Heart right ventricle (tissue), 16 donors: ENCODE data around the gene GOT1. TPM values are rescaled to one million over a fixed set of nuclear protein-coding genes. Genes with fewer than 3 reads are reported as not detected.

Experiments used
- ATAC-seq, 8 donors: fragments of 200-7000 bp; cut with Tn5 transposase; one replicate each; pipeline ENCODE4 v1.9.1; 2020; ENCODE audit warnings: mild to moderate bottlenecking in 8 of 8, moderate library complexity in 8 of 8, moderate number of reproducible peaks in 1 of 8
- DNase-seq, 2 donors: peaks; one replicate each; pipeline ENCODE4 v3.0.0-alpha.2; 2020
- H3K27ac ChIP-seq, 10 donors: fragments of 200-600 bp; sonication (generic) in 2 of 10; one replicate each; pipeline versions ENCODE4 v1.5.0 to v1.8.0; 2020 to 2022; ENCODE audit warnings: mild to moderate bottlenecking in 3 of 10
- H3K27me3 ChIP-seq, 7 donors: fragments of 200-600 bp; one replicate each; pipeline ENCODE4 v1.8.0; 2021 to 2022; ENCODE audit warnings: mild to moderate bottlenecking in 2 of 7
- H3K36me3 ChIP-seq, 9 donors: fragments of 200-600 bp; sonication (generic) in 1 of 9; one replicate each; pipeline versions ENCODE4 v1.5.0 to v1.8.0; 2020 to 2022; ENCODE audit warnings: mild to moderate bottlenecking in 2 of 9
- H3K4me1 ChIP-seq, 9 donors: fragments of 200-600 bp; sonication (generic) in 1 of 9; one replicate each; pipeline versions ENCODE4 v1.5.0 to v1.8.0; 2020 to 2022; ENCODE audit warnings: mild to moderate bottlenecking in 4 of 9
- H3K4me3 ChIP-seq, 10 donors: fragments of 200-600 bp; sonication (generic) in 2 of 10; one replicate each; pipeline versions ENCODE4 v1.5.0 to v1.8.0; 2020 to 2022; ENCODE audit warnings: mild to moderate bottlenecking in 7 of 10, moderate library complexity in 2 of 10
- H3K9me3 ChIP-seq, 11 donors: fragments of 200-600 bp in 10 of 11; sonication (generic) in 2 of 11; one replicate each; pipeline versions ENCODE4 v1.5.0 to v1.8.0; 2013 to 2022; ENCODE audit warnings: mild to moderate bottlenecking in 2 of 11, control low read depth in 1 of 11, moderate library complexity in 1 of 11
- WGBS, 2 donors: extraction: QIAGEN DNeasy Blood & Tissue Kit; methylation state at CpG; one replicate each; pipeline ENCODE4 v1.1.7; 2013; ENCODE audit warnings: inconsistent platforms in 1 of 2; 5-methylcytosine and 5-hydroxymethylcytosine counted together
- intact Hi-C, 10 donors: fragments of 100-400 bp; cut with DNase I; formaldehyde crosslinking; loops; one replicate each; pipeline versions ENCODE4 v1.11.1 to v1.14.2; 2022
- polyA plus RNA-seq, 2 donors: library from polyadenylated mRNA; stranded (reverse); fragments of 200-250 nt; gene quantifications; one replicate each; pipeline ENCODE4 v1.2.3, GENCODE V29; 2013
- total RNA-seq, 10 donors: library from RNA; stranded (reverse); fragmentation: NEBNext Ultra II Directional in 3 of 10; extraction: Animal tissue kit (Norgen Biotek cat#: 25700) in 3 of 10; gene quantifications; one replicate each; pipeline versions ENCODE4 v1.2.1 to v1.2.4, GENCODE V29; 2021 to 2023
- TF ChIP-seq, protein P1 (sequence below), 9 donors: fragments of 200-600 bp; sonication (generic) in 2 of 9; IDR thresholded peaks; one replicate each; pipeline versions ENCODE4 v1.5.0 to v1.8.0; 2021 to 2022; ENCODE audit warnings: antibody characterized with exemption in 9 of 9, mild to moderate bottlenecking in 5 of 9, moderate library complexity in 1 of 9
- donor health status: Arrhythmogenic right ventricular cardiomyopathy.
- donor health status: ischemic (EF 13 %, LVEDD 7.1; RV severe dilation, severe dysfunction).
- donor health status: healthy with polysubstance abuse.
- donor health status: DM: no; HTN: yes; CAD: no.
- donor health status: DM: no; HTN: no; CAD: no.
- donor health status: ischemic (EF 25% LVEDD 6.9; RV normal size, moderate dysfunction).
- donor health status: ischemic (EF 25% LVEDD 5.7; RV mildly dilated, moderate dysfunction).
- donor health status: healthy.
- donor health status: DM: yes; HTN: yes; CAD: no.
- donor health status: Ischemic cardiomyopathy.
- donor health status: ischemic (EF 35%, LVEDD 5.7; RV mildly dilated, moderate dysfunction).
- donor health status: nonischemic (EF 11% LVEDD 7.7; RV severe dilation, severe dysfunction).
- donor health status: DM: yes; HTN: yes; CAD: no.
- donor health status: PGD.
- donor health status: ischemic (EF 29% LVEDD 5.4; RV normal size, mild dysfunction).
- donor health status: nonischemic (EF 23%, LVEDD 6.1; RV moderate dilation, normal function).

Gene GOT1
- total and polyA plus RNA-seq, 12 donors = 114 to 669 (median 561) TPM

DNA sequence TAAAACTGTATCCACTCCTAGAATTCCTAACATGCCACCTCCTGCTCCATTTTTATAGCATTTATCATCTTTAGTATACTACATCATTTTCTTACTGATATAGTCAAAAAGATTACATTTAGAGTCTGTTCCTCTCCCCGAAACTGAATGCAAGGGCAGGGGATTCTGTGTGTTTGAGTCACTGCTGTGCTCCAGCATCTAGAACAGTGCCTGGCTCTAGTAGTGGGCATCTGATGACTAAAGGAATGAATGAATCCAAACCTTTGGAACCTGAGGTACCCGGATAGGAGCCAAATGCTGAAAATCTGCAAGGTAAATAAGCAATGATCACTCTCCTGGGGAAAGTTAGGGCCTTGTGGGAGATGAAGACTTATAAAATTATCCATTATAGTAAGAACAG is 18.9 kb downstream of the GOT1 start:
- Histone ChIP-seq H3K9me3 (peaks cover 0 to 3% (median 0%) of the 10 kb centered on the region in 11 donors), H3K27me3 (no peaks in the 10 kb centered on the region), H3K27ac (peak overlapping the region in 3 of 10 donors; percentile 23 to 37 (median 35)), H3K4me3 (no peak overlapping the region), H3K4me1 (peaks cover 0 to 38% (median 22%) of the 10 kb centered on the region in 9 donors), H3K36me3 (peaks cover 0 to 66% (median 3%) of the 10 kb centered on the region in 9 donors)
- 81 to 82% methylated on average over 2 of the region's 2 CpGs for WGBS, 2 donors
- ATAC-seq (peak in 3 of 8 donors; percentile 8 to 49 (median 41)), DNase-seq (no peak)
- intact Hi-C loops = no loop called here
- TF ChIP-seq, protein P1, sequence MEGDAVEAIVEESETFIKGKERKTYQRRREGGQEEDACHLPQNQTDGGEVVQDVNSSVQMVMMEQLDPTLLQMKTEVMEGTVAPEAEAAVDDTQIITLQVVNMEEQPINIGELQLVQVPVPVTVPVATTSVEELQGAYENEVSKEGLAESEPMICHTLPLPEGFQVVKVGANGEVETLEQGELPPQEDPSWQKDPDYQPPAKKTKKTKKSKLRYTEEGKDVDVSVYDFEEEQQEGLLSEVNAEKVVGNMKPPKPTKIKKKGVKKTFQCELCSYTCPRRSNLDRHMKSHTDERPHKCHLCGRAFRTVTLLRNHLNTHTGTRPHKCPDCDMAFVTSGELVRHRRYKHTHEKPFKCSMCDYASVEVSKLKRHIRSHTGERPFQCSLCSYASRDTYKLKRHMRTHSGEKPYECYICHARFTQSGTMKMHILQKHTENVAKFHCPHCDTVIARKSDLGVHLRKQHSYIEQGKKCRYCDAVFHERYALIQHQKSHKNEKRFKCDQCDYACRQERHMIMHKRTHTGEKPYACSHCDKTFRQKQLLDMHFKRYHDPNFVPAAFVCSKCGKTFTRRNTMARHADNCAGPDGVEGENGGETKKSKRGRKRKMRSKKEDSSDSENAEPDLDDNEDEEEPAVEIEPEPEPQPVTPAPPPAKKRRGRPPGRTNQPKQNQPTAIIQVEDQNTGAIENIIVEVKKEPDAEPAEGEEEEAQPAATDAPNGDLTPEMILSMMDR (IDR thresholded peaks at IDR 0.05) = no peak

DNA sequence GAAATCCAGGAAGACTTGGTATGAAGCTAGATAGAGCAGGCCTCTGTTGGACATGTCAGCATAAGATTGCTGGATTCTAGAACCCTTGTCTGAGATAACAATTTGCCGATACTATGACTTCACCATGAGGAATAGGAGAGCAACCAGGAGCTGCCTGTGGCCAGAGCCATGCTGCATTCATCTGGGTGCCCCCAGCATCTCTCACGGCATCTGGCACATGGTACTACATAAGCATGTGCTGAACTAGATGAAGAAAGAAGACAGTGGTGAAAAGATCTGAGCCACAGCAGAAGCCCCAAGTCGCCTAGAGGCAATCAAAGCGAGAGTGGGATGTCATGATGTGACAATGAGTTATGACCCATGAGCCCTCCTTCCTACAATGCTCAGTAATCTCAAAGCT is 19.5 kb downstream of the GOT1 start:
- ATAC-seq (peak in 4 of 8 donors; percentile 35 to 53 (median 46)), DNase-seq (no peak)
- peaks cover 0 to 66% (median 9%) of the 10 kb centered on the region in 9 donors for H3K36me3 ChIP-seq
- intact Hi-C loops = no loop called here
- no peak overlapping the region for H3K27ac ChIP-seq
- TF ChIP-seq, protein P1 (IDR thresholded peaks at IDR 0.05) = no peak
- no peaks in the 10 kb centered on the region for H3K9me3 ChIP-seq
- H3K4me3 ChIP-seq = no peak overlapping the region
- H3K27me3 ChIP-seq = no peaks in the 10 kb centered on the region
- 51 to 70% methylated on average over 4 of the region's 4 CpGs for WGBS, 2 donors
- H3K4me1 ChIP-seq = peaks cover 0 to 38% (median 22%) of the 10 kb centered on the region in 9 donors

DNA sequence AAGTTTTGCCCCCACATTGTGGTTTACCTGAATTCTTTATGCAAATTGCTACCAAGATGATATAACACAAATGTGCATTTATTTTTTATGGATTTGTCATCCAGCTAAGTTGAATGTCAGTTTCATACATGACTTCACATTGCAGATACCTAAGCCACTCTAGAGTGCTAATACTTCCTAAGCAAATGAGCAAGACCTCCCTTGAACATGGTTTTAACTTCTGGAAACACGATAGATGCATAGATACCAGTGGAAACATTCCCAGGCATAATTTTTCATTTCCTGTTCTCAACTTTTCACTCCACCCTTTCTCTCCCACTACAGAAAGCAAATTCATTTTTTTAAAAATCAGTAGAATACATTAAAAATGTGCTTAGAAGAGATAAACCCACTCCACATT is 20.3 kb downstream of the GOT1 start:
- 21 to 32% methylated on average over 1 of the region's 1 CpG for WGBS, 2 donors
- peaks cover 0 to 38% (median 22%) of the 10 kb centered on the region in 9 donors for H3K4me1 ChIP-seq
- H3K9me3 ChIP-seq = no peaks in the 10 kb centered on the region
- intact Hi-C loops = no loop called here
- peaks cover 0 to 72% (median 14%) of the 10 kb centered on the region in 9 donors for H3K36me3 ChIP-seq
- H3K4me3 ChIP-seq = no peak overlapping the region
- H3K27me3 ChIP-seq = no peaks in the 10 kb centered on the region
- DNase-seq = no peak
- no peak for ATAC-seq
- TF ChIP-seq, protein P1 (IDR thresholded peaks at IDR 0.05) = no peak
- no peak overlapping the region for H3K27ac ChIP-seq

DNA sequence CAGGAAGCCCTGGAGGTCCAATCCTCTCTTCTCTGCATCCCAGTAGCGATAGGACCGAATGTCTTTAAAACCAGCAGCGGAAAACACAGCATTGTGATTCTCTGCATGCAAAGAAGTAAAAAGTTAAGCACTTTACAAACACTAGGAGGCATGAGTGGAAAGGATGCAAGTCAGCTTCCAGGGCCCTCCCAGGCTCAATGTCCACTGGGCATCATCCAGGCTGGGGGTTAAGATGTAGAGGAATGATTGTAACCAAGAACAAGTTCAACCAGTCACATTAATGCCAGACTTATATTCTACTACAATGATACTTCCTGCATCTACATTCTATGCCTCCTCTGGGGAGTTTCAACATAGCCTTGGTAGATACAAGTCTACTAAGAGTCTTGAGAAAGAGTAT is 24.3 kb downstream of the GOT1 start:
- intact Hi-C loops = no loop called here
- no peak for DNase-seq
- TF ChIP-seq, protein P1 (IDR thresholded peaks at IDR 0.05) = no peak
- no peak overlapping the region for H3K27ac ChIP-seq
- no peaks in the 10 kb centered on the region for H3K9me3 ChIP-seq
- 98 to 99% methylated on average over 3 of the region's 3 CpGs for WGBS, 2 donors
- H3K4me3 ChIP-seq = no peak overlapping the region
- peaks cover 0 to 97% (median 39%) of the 10 kb centered on the region in 9 donors for H3K36me3 ChIP-seq
- H3K4me1 ChIP-seq = peaks cover 0 to 22% (median 11%) of the 10 kb centered on the region in 9 donors
- H3K27me3 ChIP-seq = no peaks in the 10 kb centered on the region
- ATAC-seq = no peak
